T47D (cell line): Measurements from ENCODE around the gene ELOVL2.

Source experiments
- DNase-seq, 2 experiments: peaks; one replicate each; pipeline versions ENCODE4 v3.0.0 to v3.0.0-alpha.2; 2011 to 2012; ENCODE audit warnings: low read depth in 1 of 2, low spot score in 1 of 2
- JUND ChIP-seq: IDR thresholded peaks from 2 replicates; pipeline ENCODE4 v1.6.1; 2012; ENCODE audit warnings: low read depth
- in situ Hi-C: cut with HindIII; loops from 2 replicates; pipeline ENCODE4 v1.10.0; 2016; ENCODE audit warnings: low sequenced_read_pairs, low pct_unique_long_range_greater_than_20kb

ELOVL2 gene

GRCh38 chr6:11044712-11045167 is 635 bp upstream of the ELOVL2 start:
- TF ChIP-seq JUND, result no peak
- DNase-seq, result no peak
- in situ Hi-C loops, result no loop called here

GRCh38 chr6:11043378-11043960 is 636 bp downstream of the ELOVL2 start:
- in situ Hi-C loops, result no loop called here
- no peak for DNase-seq
- TF ChIP-seq JUND, result no peak

GRCh38 chr6:11042750-11043377 is 1.2 kb downstream of the ELOVL2 start:
- in situ Hi-C loops, result no loop called here
- no peak for TF ChIP-seq JUND
- DNase-seq, result no peak

GRCh38 chr6:11042025-11042749 is 1.9 kb downstream of the ELOVL2 start:
- no peak for TF ChIP-seq JUND
- in situ Hi-C loops, result no loop called here
- DNase-seq, result no peak

GRCh38 chr6:11040134-11040533 is 4.0 kb downstream of the ELOVL2 start:
- in situ Hi-C loops, result no loop called here
- DNase-seq, result no peak
- TF ChIP-seq JUND, result no peak

GRCh38 chr6:11039040-11039439 is 5.1 kb downstream of the ELOVL2 start:
- no peak for TF ChIP-seq JUND
- DNase-seq, result no peak
- in situ Hi-C loops, result no loop called here

GRCh38 chr6:11036977-11037430 is 7.1 kb downstream of the ELOVL2 start:
- DNase-seq, result no peak
- TF ChIP-seq JUND, result no peak
- in situ Hi-C loops, result no loop called here

- DNase-seq, result no peak
- TF ChIP-seq JUND, result no peak
- in situ Hi-C loops, result no loop called here
Observed at GRCh38 chr6:11036351-11036740, 7.8 kb downstream of the ELOVL2 start.

- in situ Hi-C loops, result no loop called here
Observed at GRCh38 chr6:11035616-11036350, 8.3 kb downstream of the ELOVL2 start.

GRCh38 chr6:11033825-11034224 is 10.3 kb downstream of the ELOVL2 start:
- in situ Hi-C loops, result no loop called here
- TF ChIP-seq JUND, result no peak
- no peak for DNase-seq

More at GRCh38 chr6:11035616-11036350, 8.3 kb downstream of the ELOVL2 start:
- DNase-seq, result no peak
- no peak for TF ChIP-seq JUND

GRCh38 chr6:11030904-11031303 is 13.2 kb downstream of the ELOVL2 start:
- TF ChIP-seq JUND, result no peak
- DNase-seq, result no peak
- in situ Hi-C loops, result no loop called here

GRCh38 chr6:11028959-11029358 is 15.1 kb downstream of the ELOVL2 start:
- no peak for DNase-seq
- TF ChIP-seq JUND, result no peak
- in situ Hi-C loops, result no loop called here
